ENCODE measurements around the gene SDS.

SDS gene

DNA sequence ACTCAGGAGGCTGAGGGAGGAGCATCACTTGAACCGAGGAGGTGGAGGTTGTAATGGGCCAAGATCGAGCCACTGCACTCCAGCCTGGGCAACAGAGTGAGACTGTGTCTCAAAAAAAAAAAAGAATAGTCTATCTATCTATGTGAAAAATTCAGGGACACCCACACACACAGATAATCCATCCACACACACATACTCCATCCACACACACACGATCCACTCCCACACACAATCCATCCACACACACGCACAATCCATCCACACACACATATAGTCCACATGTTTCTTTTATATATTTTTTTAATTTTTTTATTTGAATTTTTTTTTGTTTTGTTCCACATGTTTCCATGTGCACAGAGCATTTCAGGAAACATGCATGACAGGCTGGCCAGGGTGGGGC is 3.3 kb downstream of the SDS start:
- in situ Hi-C loops (cut with HindIII; ENCODE audit: low pct_ligation_motif_present, low sequenced_read_pairs) = no loop called here
- no peak overlapping the region for H3K27ac ChIP-seq
- H3K36me3 ChIP-seq (replicated peaks) = no peaks in the 10 kb centered on the region
- DNase-seq = no peak
- H3K4me3 ChIP-seq (ENCODE audit: low read depth, low read length) = no peak overlapping the region
- TF ChIP-seq, protein P1, sequence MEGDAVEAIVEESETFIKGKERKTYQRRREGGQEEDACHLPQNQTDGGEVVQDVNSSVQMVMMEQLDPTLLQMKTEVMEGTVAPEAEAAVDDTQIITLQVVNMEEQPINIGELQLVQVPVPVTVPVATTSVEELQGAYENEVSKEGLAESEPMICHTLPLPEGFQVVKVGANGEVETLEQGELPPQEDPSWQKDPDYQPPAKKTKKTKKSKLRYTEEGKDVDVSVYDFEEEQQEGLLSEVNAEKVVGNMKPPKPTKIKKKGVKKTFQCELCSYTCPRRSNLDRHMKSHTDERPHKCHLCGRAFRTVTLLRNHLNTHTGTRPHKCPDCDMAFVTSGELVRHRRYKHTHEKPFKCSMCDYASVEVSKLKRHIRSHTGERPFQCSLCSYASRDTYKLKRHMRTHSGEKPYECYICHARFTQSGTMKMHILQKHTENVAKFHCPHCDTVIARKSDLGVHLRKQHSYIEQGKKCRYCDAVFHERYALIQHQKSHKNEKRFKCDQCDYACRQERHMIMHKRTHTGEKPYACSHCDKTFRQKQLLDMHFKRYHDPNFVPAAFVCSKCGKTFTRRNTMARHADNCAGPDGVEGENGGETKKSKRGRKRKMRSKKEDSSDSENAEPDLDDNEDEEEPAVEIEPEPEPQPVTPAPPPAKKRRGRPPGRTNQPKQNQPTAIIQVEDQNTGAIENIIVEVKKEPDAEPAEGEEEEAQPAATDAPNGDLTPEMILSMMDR (IDR thresholded peaks at IDR 0.05; ENCODE audit: low read depth, low read length, missing control alignments) = no peak
- no peaks in the 10 kb centered on the region for H3K27me3 ChIP-seq (replicated peaks)

DNA sequence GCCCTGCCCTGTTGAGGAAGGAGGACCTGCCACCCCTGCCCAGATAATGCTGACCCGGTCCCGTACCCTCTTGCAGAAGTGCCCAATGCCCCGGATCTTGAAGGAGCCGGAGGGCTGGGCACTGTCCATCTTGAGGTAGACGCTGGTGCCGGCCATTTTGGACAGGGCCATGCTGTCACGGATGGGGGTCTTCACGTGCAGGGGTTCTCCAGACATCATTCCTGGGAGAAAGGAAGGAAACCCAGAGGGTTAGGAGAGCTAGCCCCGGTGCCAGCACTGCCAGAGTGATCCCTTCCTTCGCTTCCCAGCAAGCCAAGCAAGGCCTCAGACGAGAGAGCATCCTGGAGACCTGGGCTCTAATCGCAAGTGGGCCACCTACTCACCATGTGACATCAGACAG is 4.2 kb downstream of the SDS start:
- TF ChIP-seq, protein P1 (IDR thresholded peaks at IDR 0.05; ENCODE audit: low read depth, low read length, missing control alignments) = no peak
- H3K4me3 ChIP-seq (ENCODE audit: low read depth, low read length) = no peak overlapping the region
- H3K27me3 ChIP-seq (replicated peaks) = no peaks in the 10 kb centered on the region
- no peaks in the 10 kb centered on the region for H3K36me3 ChIP-seq (replicated peaks)
- in situ Hi-C loops (cut with HindIII; ENCODE audit: low pct_ligation_motif_present, low sequenced_read_pairs) = no loop called here
- no peak for DNase-seq
- H3K27ac ChIP-seq = no peak overlapping the region

DNA sequence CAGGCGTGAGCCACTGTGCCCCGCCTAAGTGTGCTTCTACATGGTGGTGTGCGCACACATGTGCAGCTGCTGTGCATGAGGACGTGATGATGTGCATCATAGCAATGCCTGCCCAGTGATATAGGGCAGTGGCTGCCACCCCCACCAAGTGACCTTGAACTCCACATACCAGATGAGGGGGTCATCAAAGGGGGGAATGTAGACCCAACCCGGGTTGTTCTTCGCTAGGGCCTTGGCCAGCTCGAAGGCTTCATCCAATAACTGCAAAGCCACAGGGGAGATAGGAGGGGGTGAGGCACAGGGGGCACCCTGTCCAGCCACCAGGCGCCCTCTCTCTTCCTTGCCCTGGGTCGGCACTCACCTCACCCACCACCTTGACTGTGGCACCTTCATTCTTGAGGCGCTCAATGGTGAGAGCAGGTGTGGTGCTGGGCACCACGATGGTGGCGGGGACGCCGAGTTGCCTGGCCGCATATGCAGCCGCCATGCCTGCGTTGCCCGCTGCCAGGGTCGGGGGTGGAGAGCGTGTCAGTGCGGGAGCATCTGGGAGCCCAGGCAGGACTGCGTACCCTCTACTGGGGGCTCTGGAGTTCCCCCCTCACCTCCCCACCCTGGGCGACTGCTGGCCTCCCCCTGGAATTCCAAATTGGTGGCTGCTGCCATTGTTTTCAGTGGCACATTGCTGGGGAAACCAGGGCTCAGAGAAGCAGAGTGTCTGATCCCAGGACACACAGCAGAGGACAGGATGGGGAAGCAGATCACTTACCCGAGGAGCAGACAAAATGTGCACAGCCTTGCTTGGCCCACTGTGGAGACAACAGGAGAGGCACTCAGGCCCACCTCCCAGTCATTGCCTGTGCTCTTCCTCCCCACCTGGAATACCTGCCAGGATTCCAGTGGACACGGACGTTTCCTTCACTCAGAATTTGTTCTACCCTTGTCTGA is 5.1 kb downstream of the SDS start:
- no peaks in the 10 kb centered on the region for H3K36me3 ChIP-seq (replicated peaks)
- H3K27me3 ChIP-seq (replicated peaks) = no peaks in the 10 kb centered on the region
- H3K27ac ChIP-seq = no peak overlapping the region
- no peak overlapping the region for H3K4me3 ChIP-seq (ENCODE audit: low read depth, low read length)
- no peak for DNase-seq
- in situ Hi-C loops (cut with HindIII; ENCODE audit: low pct_ligation_motif_present, low sequenced_read_pairs) = no loop called here
- TF ChIP-seq, protein P1 (IDR thresholded peaks at IDR 0.05; ENCODE audit: low read depth, low read length, missing control alignments) = no peak

DNA sequence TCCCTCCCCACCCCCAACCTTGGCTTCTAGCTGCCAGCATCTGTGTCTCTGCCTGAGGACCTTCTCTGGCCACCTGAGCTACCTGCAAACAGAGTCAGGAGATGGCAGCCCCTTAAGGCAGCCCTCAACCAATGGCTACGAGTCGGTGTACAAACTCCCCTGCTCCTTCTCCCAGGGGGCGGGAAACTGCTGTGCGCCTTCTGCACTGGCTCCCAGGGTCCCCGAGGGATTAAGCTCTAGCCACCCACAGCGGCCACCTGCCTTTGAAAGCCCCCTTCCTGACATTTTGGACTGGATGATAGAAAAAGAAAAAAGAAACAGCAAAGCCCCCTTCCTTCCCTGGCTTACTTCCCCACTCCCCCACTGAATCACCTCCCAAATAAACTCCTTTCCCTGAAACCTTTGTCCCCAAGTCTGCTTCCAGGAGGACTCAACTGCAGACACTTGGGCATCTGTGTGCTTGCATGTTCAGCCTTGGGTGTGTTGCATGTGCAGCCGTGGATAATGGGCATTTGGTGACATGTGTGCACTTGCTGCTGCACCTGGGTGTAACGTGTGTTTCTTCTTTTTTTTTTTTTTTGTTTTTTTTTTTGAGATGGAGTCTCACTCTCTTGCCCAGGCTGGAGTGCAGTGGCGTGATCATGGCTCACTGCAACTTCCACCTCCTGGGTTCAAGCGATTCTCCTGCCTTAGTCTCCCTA is 6.0 kb downstream of the SDS start:
- no peaks in the 10 kb centered on the region for H3K36me3 ChIP-seq (replicated peaks)
- no peaks in the 10 kb centered on the region for H3K27me3 ChIP-seq (replicated peaks)
- H3K27ac ChIP-seq = no peak overlapping the region
- no peak for DNase-seq
- no peak overlapping the region for H3K4me3 ChIP-seq (ENCODE audit: low read depth, low read length)
- in situ Hi-C loops (cut with HindIII; ENCODE audit: low pct_ligation_motif_present, low sequenced_read_pairs) = no loop called here
- TF ChIP-seq, protein P1 (IDR thresholded peaks at IDR 0.05; ENCODE audit: low read depth, low read length, missing control alignments) = no peak

DNA sequence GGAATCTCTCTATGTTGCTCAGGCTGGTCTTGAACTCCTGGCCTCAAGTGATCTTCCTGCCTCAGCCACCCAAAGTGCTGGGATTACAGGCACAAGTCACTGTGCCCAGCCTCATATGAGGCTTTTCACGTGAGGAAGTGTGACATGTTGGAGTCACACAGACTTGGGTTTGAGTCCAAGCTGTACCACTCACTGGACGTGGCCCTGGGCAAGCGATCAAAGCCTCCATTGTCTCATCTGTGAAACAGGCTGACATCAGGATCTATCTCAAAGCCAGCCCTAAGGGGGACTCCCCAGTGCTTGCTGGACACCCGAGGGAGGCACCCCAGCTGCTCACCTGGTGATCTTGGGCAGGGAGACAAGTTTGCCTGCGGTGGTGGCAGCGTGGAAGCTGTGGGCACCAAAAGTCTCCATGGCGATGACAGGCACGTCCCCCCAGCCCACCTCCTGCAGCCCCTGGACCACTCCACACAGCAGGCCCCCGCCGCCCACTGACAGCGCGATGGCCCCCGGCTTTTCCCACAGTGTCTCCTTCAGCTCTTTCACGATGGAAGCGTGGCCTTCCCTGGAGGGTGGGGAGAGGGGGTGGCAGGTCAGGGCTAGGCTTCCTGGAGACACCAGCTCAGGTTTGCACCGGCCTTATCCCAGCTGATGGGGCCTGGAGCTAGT is 6.7 kb downstream of the SDS start:
- TF ChIP-seq, protein P1 (IDR thresholded peaks at IDR 0.05; ENCODE audit: low read depth, low read length, missing control alignments) = no peak
- in situ Hi-C loops (cut with HindIII; ENCODE audit: low pct_ligation_motif_present, low sequenced_read_pairs) = no loop called here
- H3K36me3 ChIP-seq (replicated peaks) = no peaks in the 10 kb centered on the region
- H3K4me3 ChIP-seq (ENCODE audit: low read depth, low read length) = no peak overlapping the region
- no peak for DNase-seq
- H3K27ac ChIP-seq = no peak overlapping the region
- H3K27me3 ChIP-seq (replicated peaks) = no peaks in the 10 kb centered on the region
